Osteoblast (primary cell): ENCODE results near the gene USHBP1. TPM values are rescaled to one million over a fixed set of nuclear protein-coding genes. Genes with fewer than 3 reads are reported as not detected.

Experiments used
- DNase-seq: peaks from one replicate; pipeline ENCODE4 v3.0.0; 2011; ENCODE audit warnings: low spot score, mixed read lengths; ENCODE audit not compliant: insufficient read length; ENCODE audit errors: missing footprints
- H2AFZ ChIP-seq: 2 replicates; pipeline ENCODE4 v1.6.0; 2011; ENCODE audit warnings: mild to moderate bottlenecking, low read length
- H3K27ac ChIP-seq: 2 replicates; pipeline ENCODE4 v1.5.1; 2011; ENCODE audit warnings: mild to moderate bottlenecking, low read depth, low read length, moderate library complexity
- H3K27me3 ChIP-seq: 2 replicates; pipeline ENCODE4 v1.6.0; 2012; ENCODE audit warnings: mild to moderate bottlenecking, control low read depth, inconsistent platforms, low read length, moderate library complexity; ENCODE audit not compliant: insufficient read depth
- H3K36me3 ChIP-seq: 2 replicates; pipeline ENCODE4 v1.5.1; 2011; ENCODE audit warnings: mild to moderate bottlenecking, low read length, control low read depth, moderate library complexity; ENCODE audit not compliant: insufficient read depth
- H3K4me1 ChIP-seq: 2 replicates; pipeline ENCODE4 v1.5.1; 2011; ENCODE audit warnings: mild to moderate bottlenecking, low read length, control low read depth, moderate library complexity; ENCODE audit not compliant: insufficient read depth
- H3K4me2 ChIP-seq: 2 replicates; pipeline ENCODE4 v1.6.0; 2011; ENCODE audit warnings: mild to moderate bottlenecking, low read length; ENCODE audit not compliant: insufficient read depth
- H3K4me3 ChIP-seq: fragments of 200-600 bp; sonication (generic); 3 replicates; pipeline ENCODE4 v1.5.1; 2012; ENCODE audit warnings: mild to moderate bottlenecking, low read length, inconsistent platforms; ENCODE audit not compliant: insufficient read depth
- H3K79me2 ChIP-seq: 2 replicates; pipeline ENCODE4 v1.6.0; 2012; ENCODE audit warnings: mild to moderate bottlenecking, low read length, control low read depth, inconsistent platforms; ENCODE audit not compliant: insufficient read depth
- H3K9me3 ChIP-seq: 2 replicates; pipeline ENCODE4 v1.5.1; 2011; ENCODE audit warnings: low read depth, low read length, control low read depth
- H4K20me1 ChIP-seq: 2 replicates; pipeline ENCODE4 v1.6.0; 2012; ENCODE audit warnings: mild to moderate bottlenecking, low read length, control low read depth; ENCODE audit not compliant: insufficient read depth
- total RNA-seq: library from RNA; depleted of rRNA; stranded (reverse); fragments of >200 nt; gene quantifications from 2 replicates; pipeline ENCODE4 v1.2.3, GENCODE V29; 2012
- TF ChIP-seq, protein P1 (sequence below): IDR thresholded peaks from 2 replicates; pipeline ENCODE4 v1.5.1; 2011; ENCODE audit warnings: mild to moderate bottlenecking, low read depth, low read length, moderate library complexity; ENCODE audit errors: extremely low read depth

USHBP1 gene
- total RNA-seq, 1 donor: not detected

GRCh38 chr19:17209126-17210036 lies 55.2 kb downstream of the USHBP1 start:
- DNase-seq: peak; percentile 89
- H3K4me1 ChIP-seq: peaks cover 4% of the 10 kb centered on the region
- no peak overlapping the region for H3K27ac ChIP-seq

DNA sequence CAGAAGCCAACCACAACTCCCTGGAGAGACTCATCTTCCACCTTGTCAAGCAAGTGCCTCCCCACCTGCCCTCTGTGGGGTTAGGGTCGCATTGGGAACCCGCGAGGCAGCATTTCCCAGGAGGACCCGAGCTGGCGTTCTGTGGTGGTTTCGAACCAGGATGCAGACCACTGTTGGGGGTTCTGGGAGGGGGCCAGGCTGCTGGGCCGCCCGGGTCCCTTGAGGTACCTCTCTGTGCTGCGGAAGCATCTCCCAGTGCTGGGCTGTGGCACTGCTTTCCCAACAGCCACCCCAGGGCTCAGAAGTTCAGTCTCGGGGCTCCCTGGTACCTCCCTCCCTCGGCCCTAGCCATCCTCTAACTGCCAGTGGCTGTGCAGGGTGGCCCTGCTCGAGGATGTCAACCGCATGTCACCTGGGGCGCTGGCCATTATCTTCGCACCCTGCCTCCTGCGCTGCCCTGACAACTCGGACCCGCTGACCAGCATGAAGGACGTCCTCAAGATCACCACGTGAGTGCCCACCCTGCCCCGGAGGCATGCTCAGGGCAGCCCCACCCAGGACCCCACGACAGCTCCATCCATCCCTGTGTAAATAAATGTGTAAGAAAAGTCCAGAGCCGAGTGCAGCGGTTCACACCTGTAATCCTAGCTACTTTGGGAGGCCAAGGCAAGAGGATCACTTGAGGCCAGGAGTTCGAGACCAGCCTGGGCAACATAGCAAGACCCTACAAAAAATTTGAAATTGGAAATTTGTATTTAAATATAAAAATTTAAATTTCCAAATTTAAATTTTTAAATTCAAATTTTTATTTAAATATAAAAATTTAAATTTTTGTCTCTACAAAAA lies 57.6 kb downstream of the USHBP1 start:
- peaks cover 64% of the 10 kb centered on the region for H3K36me3 ChIP-seq

More at GRCh38 chr19:17209126-17210036, 55.2 kb downstream of the USHBP1 start:
- Histone ChIP-seq H3K4me3 (no peak overlapping the region), H3K9me3 (no peaks in the 10 kb centered on the region), H2AFZ (no peak overlapping the region), H3K36me3 (peaks cover 59% of the 10 kb centered on the region), H3K79me2 (no peaks in the 10 kb centered on the region), H4K20me1 (peaks cover 9% of the 10 kb centered on the region), H3K4me2 (no peak overlapping the region), H3K27me3 (no peaks in the 10 kb centered on the region)
- TF ChIP-seq, protein P1, sequence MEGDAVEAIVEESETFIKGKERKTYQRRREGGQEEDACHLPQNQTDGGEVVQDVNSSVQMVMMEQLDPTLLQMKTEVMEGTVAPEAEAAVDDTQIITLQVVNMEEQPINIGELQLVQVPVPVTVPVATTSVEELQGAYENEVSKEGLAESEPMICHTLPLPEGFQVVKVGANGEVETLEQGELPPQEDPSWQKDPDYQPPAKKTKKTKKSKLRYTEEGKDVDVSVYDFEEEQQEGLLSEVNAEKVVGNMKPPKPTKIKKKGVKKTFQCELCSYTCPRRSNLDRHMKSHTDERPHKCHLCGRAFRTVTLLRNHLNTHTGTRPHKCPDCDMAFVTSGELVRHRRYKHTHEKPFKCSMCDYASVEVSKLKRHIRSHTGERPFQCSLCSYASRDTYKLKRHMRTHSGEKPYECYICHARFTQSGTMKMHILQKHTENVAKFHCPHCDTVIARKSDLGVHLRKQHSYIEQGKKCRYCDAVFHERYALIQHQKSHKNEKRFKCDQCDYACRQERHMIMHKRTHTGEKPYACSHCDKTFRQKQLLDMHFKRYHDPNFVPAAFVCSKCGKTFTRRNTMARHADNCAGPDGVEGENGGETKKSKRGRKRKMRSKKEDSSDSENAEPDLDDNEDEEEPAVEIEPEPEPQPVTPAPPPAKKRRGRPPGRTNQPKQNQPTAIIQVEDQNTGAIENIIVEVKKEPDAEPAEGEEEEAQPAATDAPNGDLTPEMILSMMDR: no peak

DNA sequence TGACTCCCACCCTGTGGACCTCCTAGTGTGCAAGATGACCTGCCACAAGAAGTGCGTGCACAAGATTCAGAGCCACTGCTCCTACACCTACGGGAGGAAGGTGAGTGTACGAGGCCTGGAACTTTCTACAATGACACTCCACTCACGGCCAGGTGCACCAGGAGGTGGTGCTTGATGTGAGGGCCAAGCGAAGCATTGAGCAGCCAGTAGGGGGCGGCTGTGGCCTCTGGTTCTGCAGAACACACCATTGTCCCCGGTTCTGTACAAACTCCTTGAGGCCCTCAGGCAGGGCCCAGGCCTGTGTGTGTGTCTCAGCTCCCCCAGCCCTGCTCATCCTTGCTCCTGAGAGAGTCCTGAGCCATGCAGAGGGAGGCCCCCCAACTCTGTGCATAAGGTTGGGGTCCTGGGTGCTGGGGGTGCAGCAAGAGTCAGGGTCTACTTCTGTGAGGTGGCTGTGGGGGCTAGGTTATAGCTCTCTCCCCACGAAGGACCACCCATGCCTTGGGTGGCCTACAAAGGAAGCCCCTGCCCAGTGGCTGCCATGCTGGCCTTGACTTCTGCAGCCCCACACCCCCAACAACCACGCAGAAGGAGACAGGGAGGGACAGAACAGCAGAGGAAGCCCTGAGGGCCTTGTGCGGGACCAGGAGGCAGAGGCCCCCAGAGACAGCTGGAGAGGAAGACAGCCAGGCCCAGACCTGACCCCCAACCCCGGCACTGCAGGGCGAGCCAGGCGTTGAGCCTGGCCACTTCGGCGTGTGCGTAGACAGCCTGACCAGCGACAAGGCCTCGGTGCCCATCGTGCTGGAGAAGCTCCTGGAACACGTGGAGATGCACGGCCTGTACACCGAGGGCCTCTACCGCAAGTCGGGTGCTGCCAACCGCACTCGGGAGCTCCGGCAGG lies 59.1 kb downstream of the USHBP1 start:
- Histone ChIP-seq H3K27ac (no peak overlapping the region), H3K36me3 (peaks cover 70% of the 10 kb centered on the region), H3K27me3 (no peaks in the 10 kb centered on the region), H3K4me1 (peaks cover 4% of the 10 kb centered on the region), H3K4me3 (no peak overlapping the region), H3K4me2 (no peak overlapping the region), H2AFZ (no peak overlapping the region), H4K20me1 (peaks cover 15% of the 10 kb centered on the region), H3K9me3 (no peaks in the 10 kb centered on the region), H3K79me2 (no peaks in the 10 kb centered on the region)
- TF ChIP-seq, protein P1: peak; percentile 58
- peak; percentile 93 for DNase-seq

More for the DNA sequence above, 57.6 kb downstream of the USHBP1 start:
- DNase-seq: peak; percentile 44
- Histone ChIP-seq H3K79me2 (no peaks in the 10 kb centered on the region), H3K4me2 (no peak overlapping the region), H3K27ac (no peak overlapping the region), H3K9me3 (no peaks in the 10 kb centered on the region), H2AFZ (no peak overlapping the region), H3K27me3 (no peaks in the 10 kb centered on the region), H4K20me1 (peaks cover 15% of the 10 kb centered on the region), H3K4me1 (peaks cover 4% of the 10 kb centered on the region), H3K4me3 (no peak overlapping the region)
- TF ChIP-seq, protein P1: no peak
